CD4-positive, alpha-beta T cell treated with Interleukin-6 at 100 ng/mL for 8 hours (primary cell): Measurements from ENCODE around the gene DOCK4.

Experiments
- DNase-seq: peaks from one replicate; pipeline ENCODE4 v3.0.0-alpha.2; 2020; ENCODE audit warnings: mixed read lengths, low spot score

Gene DOCK4

GRCh38 chr7:111903797-111904196 is 302.4 kb downstream of the DOCK4 start:
- DNase-seq = no peak

GRCh38 chr7:111903016-111903415 is 303.2 kb downstream of the DOCK4 start:
- no peak for DNase-seq

GRCh38 chr7:111900283-111900682 is 305.9 kb downstream of the DOCK4 start:
- DNase-seq = no peak

GRCh38 chr7:111895049-111895448 is 311.1 kb downstream of the DOCK4 start:
- DNase-seq = no peak

GRCh38 chr7:111894518-111894917 is 311.7 kb downstream of the DOCK4 start:
- DNase-seq = no peak

- DNase-seq = no peak
Observed at GRCh38 chr7:111893190-111893589, 313.0 kb downstream of the DOCK4 start.

- DNase-seq = no peak
Observed at GRCh38 chr7:111892588-111892987, 313.6 kb downstream of the DOCK4 start.

- DNase-seq = no peak
Observed at GRCh38 chr7:111887734-111888133, 318.5 kb downstream of the DOCK4 start.

- DNase-seq = no peak
Observed at GRCh38 chr7:111886233-111886632, 320.0 kb downstream of the DOCK4 start.

GRCh38 chr7:111883241-111883640 is 323.0 kb downstream of the DOCK4 start:
- no peak for DNase-seq

GRCh38 chr7:111878785-111879184 is 327.4 kb downstream of the DOCK4 start:
- DNase-seq = no peak

GRCh38 chr7:111877931-111878330 is 328.3 kb downstream of the DOCK4 start:
- no peak for DNase-seq

- DNase-seq = no peak
Observed at GRCh38 chr7:111873963-111874690, 332.1 kb downstream of the DOCK4 start.

GRCh38 chr7:111873326-111873646 is 332.9 kb downstream of the DOCK4 start:
- DNase-seq = no peak

- no peak for DNase-seq
Observed at GRCh38 chr7:111872450-111873325, 333.5 kb downstream of the DOCK4 start.

- no peak for DNase-seq
Observed at GRCh38 chr7:111871283-111871682, 334.9 kb downstream of the DOCK4 start.

GRCh38 chr7:111869280-111869679 is 336.9 kb downstream of the DOCK4 start:
- no peak for DNase-seq

- no peak for DNase-seq
Observed at GRCh38 chr7:111867348-111867931, 338.8 kb downstream of the DOCK4 start.

- no peak for DNase-seq
Observed at GRCh38 chr7:111866787-111867186, 339.4 kb downstream of the DOCK4 start.

- DNase-seq = no peak
Observed at GRCh38 chr7:111865430-111865829, 340.8 kb downstream of the DOCK4 start.

- no peak for DNase-seq
Observed at GRCh38 chr7:111864291-111864976, 341.8 kb downstream of the DOCK4 start.

GRCh38 chr7:111863269-111863668 is 342.9 kb downstream of the DOCK4 start:
- no peak for DNase-seq
